GM13976 (cell line): ENCODE measurements around the gene G6PC3.
"Not testable (repeated sequence)": the region's sequence is repeated elsewhere in the genome, so short reads cannot be mapped to it uniquely, and the experiment has no call there.

Experiments
- DNase-seq: peaks from one replicate; pipeline ENCODE4 v3.0.0; 2012; ENCODE audit warnings: low spot score
- CTCF ChIP-seq: IDR thresholded peaks from 2 replicates; pipeline ENCODE4 v1.5.1; 2012; ENCODE audit warnings: borderline replicate concordance, mild to moderate bottlenecking; ENCODE audit not compliant: insufficient read depth; ENCODE audit errors: extremely low read depth, missing control alignments, control extremely low read depth
- in situ Hi-C: fragments of 300-500 bp; cut with MboI; formaldehyde crosslinking; loops from one replicate; pipeline ENCODE4 v1.12.0; 2022; ENCODE audit warnings: low sequenced_read_pairs, mixed read lengths, inconsistent platforms; ENCODE audit not compliant: unreplicated experiment

G6PC3 gene

GRCh38 chr17:44043272-44043696, 27.3 kb upstream of the G6PC3 start:
- in situ Hi-C loops, result no loop called here
- TF ChIP-seq CTCF, result no peak
- DNase-seq, result no peak

- in situ Hi-C loops, result no loop called here
- TF ChIP-seq CTCF, result no peak
- DNase-seq, result no peak
Measured at GRCh38 chr17:44044071-44044470, 26.5 kb upstream of the G6PC3 start.

GRCh38 chr17:44045486-44045885, 25.0 kb upstream of the G6PC3 start:
- TF ChIP-seq CTCF, result no peak
- no peak for DNase-seq
- in situ Hi-C loops, result no loop called here

- in situ Hi-C loops, DNase-seq: not testable (repeated sequence)
Measured at GRCh38 chr17:44046893-44047292, 23.6 kb upstream of the G6PC3 start.

GRCh38 chr17:44049294-44050060, 21.1 kb upstream of the G6PC3 start:
- in situ Hi-C loops, result no loop called here
- DNase-seq, result no peak

GRCh38 chr17:44053125-44053872, 17.2 kb upstream of the G6PC3 start:
- DNase-seq, result no peak
- in situ Hi-C loops, result no loop called here
- no peak for TF ChIP-seq CTCF

More at GRCh38 chr17:44049294-44050060, 21.1 kb upstream of the G6PC3 start:
- TF ChIP-seq CTCF, result no peak
